Endodermal cell (in vitro differentiated cells): Measurements from ENCODE around the gene SELENOS. TPM values are rescaled to one million over a fixed set of nuclear protein-coding genes. Genes with fewer than 3 reads are reported as not detected.

Source experiments
- DNase-seq: peaks from one replicate; pipeline ENCODE4 v3.0.0-alpha.2; 2017
- H3K27ac ChIP-seq: 2 replicates; pipeline ENCODE4 v1.5.1; 2013; ENCODE audit warnings: mild to moderate bottlenecking, low read depth, low read length, moderate library complexity
- H3K27me3 ChIP-seq: 2 replicates; pipeline ENCODE4 v1.6.1; 2013; ENCODE audit warnings: mild to moderate bottlenecking, low read length, moderate library complexity; ENCODE audit not compliant: insufficient read depth, control insufficient read depth, poor library complexity, severe bottlenecking
- H3K36me3 ChIP-seq: 2 replicates; pipeline ENCODE4 v1.7.0; 2013; ENCODE audit warnings: mild to moderate bottlenecking, low read length, moderate library complexity; ENCODE audit not compliant: control insufficient read depth, insufficient read depth
- H3K4me1 ChIP-seq: one replicate; pipeline ENCODE4 v1.7.0; 2013; ENCODE audit warnings: low read length; ENCODE audit not compliant: control insufficient read depth, insufficient read depth
- H3K4me3 ChIP-seq: 2 replicates; pipeline ENCODE4 v1.5.1; 2013; ENCODE audit warnings: mild to moderate bottlenecking, low read length, moderate library complexity
- H3K9ac ChIP-seq: 2 replicates; pipeline ENCODE4 v1.6.1; 2013; ENCODE audit warnings: mild to moderate bottlenecking, low read length, moderate library complexity; ENCODE audit not compliant: poor library complexity, severe bottlenecking; ENCODE audit errors: extremely low read depth
- H3K9me3 ChIP-seq: 2 replicates; pipeline ENCODE4 v1.6.1; 2013; ENCODE audit warnings: mild to moderate bottlenecking, low read length, moderate library complexity; ENCODE audit not compliant: control insufficient read depth
- H3K27ac Mint-ChIP-seq: 2 replicates; pipeline ENCODE4 v1.8.0; 2020; ENCODE audit warnings: mixed read lengths
- H3K27me3 Mint-ChIP-seq: 2 replicates; pipeline ENCODE4 v1.8.0; 2021; ENCODE audit warnings: mild to moderate bottlenecking, mixed read lengths; ENCODE audit not compliant: insufficient read depth
- H3K36me3 Mint-ChIP-seq: 2 replicates; pipeline ENCODE4 v1.8.0; 2020; ENCODE audit warnings: low read depth, mixed read lengths
- H3K4me1 Mint-ChIP-seq: 2 replicates; pipeline ENCODE4 v1.8.0; 2020; ENCODE audit warnings: mixed read lengths
- H3K4me3 Mint-ChIP-seq: 2 replicates; pipeline ENCODE4 v1.8.0; 2020; ENCODE audit warnings: mild to moderate bottlenecking, moderate library complexity, mixed read lengths
- H3K9me3 Mint-ChIP-seq: 2 replicates; pipeline ENCODE4 v1.8.0; 2020; ENCODE audit warnings: mild to moderate bottlenecking, mixed read lengths
- WGBS, 2 experiments: methylation state at CpG; one replicate each; pipeline versions ENCODE4 v1.1.5 to v1.1.7; 2013; ENCODE audit warnings: missing lambda C conversion rate in 2 of 2, mixed read lengths in 1 of 2; ENCODE audit not compliant: insufficient coverage in 1 of 2, insufficient read length in 1 of 2; 5-methylcytosine and 5-hydroxymethylcytosine counted together
- total RNA-seq, 2 donors: library from RNA; stranded (reverse); fragmentation: NEBNext Ultra II Directional in 1 of 2; extraction: Animal tissue kit (Norgen Biotek cat#: 25700) in 1 of 2; gene quantifications; 2 replicates in 1 of 2; 3 replicates in 1 of 2; pipeline ENCODE4 v1.2.1, GENCODE V29; 2021
- TF ChIP-seq, protein P1 (sequence below): fragments of 200-600 bp; sonication (generic); conservative IDR thresholded peaks from 2 replicates; pipeline ENCODE4 v1.5.0; 2021; ENCODE audit warnings: antibody characterized with exemption, mild to moderate bottlenecking

Gene SELENOS
- total RNA-seq, 2 donors from 2014 or later, result 56.1 to 60.5 TPM

DNA sequence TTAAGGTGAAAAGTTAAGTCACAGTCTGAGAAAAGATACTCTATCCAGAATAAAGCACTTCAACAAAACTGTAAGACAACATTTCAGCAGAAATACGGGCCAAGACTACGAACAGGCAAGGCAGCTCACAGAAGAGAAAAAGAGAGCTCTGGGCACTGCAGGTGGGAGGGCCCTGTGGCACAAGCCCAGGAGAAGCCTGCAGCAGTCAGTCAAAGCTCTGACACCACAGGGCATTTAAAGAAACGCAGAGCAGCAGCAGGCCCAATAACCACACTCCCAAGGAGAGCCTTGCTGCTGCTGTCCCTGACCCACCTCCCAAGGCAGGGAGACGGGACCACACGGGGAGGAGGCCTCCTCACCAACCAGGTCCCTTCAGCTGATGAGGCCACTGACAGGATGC is 44.6 kb downstream of the SELENOS start:
- no peaks in the 10 kb centered on the region for H3K27me3 Mint-ChIP-seq
- Histone ChIP-seq H3K4me3 (no peak overlapping the region), H3K4me1 (no peaks in the 10 kb centered on the region), H3K27ac (no peak overlapping the region), H3K36me3 (peaks cover 49% of the 10 kb centered on the region), H3K9me3 (peaks cover 19% of the 10 kb centered on the region), H3K27me3 (no peaks in the 10 kb centered on the region), H3K9ac (no peak overlapping the region)
- 90% methylated on average over 2 to 5 of the region's 5 CpGs for WGBS, 2 experiments
- H3K27ac Mint-ChIP-seq, result no peak overlapping the region
- no peak for DNase-seq
- TF ChIP-seq, protein P1, sequence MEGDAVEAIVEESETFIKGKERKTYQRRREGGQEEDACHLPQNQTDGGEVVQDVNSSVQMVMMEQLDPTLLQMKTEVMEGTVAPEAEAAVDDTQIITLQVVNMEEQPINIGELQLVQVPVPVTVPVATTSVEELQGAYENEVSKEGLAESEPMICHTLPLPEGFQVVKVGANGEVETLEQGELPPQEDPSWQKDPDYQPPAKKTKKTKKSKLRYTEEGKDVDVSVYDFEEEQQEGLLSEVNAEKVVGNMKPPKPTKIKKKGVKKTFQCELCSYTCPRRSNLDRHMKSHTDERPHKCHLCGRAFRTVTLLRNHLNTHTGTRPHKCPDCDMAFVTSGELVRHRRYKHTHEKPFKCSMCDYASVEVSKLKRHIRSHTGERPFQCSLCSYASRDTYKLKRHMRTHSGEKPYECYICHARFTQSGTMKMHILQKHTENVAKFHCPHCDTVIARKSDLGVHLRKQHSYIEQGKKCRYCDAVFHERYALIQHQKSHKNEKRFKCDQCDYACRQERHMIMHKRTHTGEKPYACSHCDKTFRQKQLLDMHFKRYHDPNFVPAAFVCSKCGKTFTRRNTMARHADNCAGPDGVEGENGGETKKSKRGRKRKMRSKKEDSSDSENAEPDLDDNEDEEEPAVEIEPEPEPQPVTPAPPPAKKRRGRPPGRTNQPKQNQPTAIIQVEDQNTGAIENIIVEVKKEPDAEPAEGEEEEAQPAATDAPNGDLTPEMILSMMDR, result no peak
- peaks cover 12% of the 10 kb centered on the region for H3K9me3 Mint-ChIP-seq
- H3K4me3 Mint-ChIP-seq, result no peak overlapping the region
- peaks cover 55% of the 10 kb centered on the region for H3K36me3 Mint-ChIP-seq
- peaks cover under 1% of the 10 kb centered on the region for H3K4me1 Mint-ChIP-seq

DNA sequence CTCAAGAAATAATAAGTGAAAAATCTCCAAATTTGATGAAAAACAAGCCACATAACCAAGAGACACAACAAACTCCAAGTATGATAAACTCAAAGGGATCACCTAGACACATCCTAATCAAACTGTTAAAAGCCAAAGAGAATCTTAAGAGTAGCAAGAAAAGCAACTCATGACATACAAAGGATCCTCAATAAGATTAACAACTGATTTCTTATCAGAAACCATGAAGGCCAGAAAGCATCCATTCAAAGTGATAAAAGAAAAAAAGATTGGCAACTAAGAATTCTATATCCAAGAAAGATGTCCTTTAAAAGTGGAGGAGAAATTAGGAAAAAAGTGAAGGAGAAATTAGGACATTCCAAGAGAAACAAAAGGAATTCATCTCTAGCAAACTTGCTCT is 49.0 kb downstream of the SELENOS start:
- Mint-ChIP-seq H3K36me3 (peaks cover 62% of the 10 kb centered on the region), H3K27ac (no peak overlapping the region), H3K4me3 (no peak overlapping the region), H3K9me3 (peaks cover 12% of the 10 kb centered on the region), H3K27me3 (no peaks in the 10 kb centered on the region), H3K4me1 (peaks cover 14% of the 10 kb centered on the region)
- TF ChIP-seq, protein P1, result no peak
- H3K4me1 ChIP-seq, result no peaks in the 10 kb centered on the region
- no peak overlapping the region for H3K27ac ChIP-seq
- no peaks in the 10 kb centered on the region for H3K27me3 ChIP-seq
- H3K4me3 ChIP-seq, result no peak overlapping the region
- peaks cover 38% of the 10 kb centered on the region for H3K36me3 ChIP-seq
- H3K9ac ChIP-seq, result no peak overlapping the region
- no peak for DNase-seq
- H3K9me3 ChIP-seq, result peaks cover 19% of the 10 kb centered on the region

GRCh38 chr15:101225658-101226057 is 51.6 kb downstream of the SELENOS start:
- peaks cover 22% of the 10 kb centered on the region for H3K36me3 ChIP-seq
- H3K9ac ChIP-seq, result no peak overlapping the region
- Mint-ChIP-seq H3K9me3 (peaks cover 12% of the 10 kb centered on the region), H3K27ac (no peak overlapping the region), H3K27me3 (no peaks in the 10 kb centered on the region), H3K4me3 (no peak overlapping the region), H3K36me3 (peaks cover 51% of the 10 kb centered on the region), H3K4me1 (peaks cover 29% of the 10 kb centered on the region)
- H3K4me3 ChIP-seq, result no peak overlapping the region
- no peak overlapping the region for H3K27ac ChIP-seq
- DNase-seq, result no peak
- H3K4me1 ChIP-seq, result no peaks in the 10 kb centered on the region
- no peaks in the 10 kb centered on the region for H3K27me3 ChIP-seq
- 95 to 100% methylated on average over 3 to 5 of the region's 5 CpGs for WGBS, 2 experiments
- peaks cover 19% of the 10 kb centered on the region for H3K9me3 ChIP-seq
- TF ChIP-seq, protein P1, result no peak

Other genes with a start within 250 kb of the SELENOS start
- 10 to 100 TPM; 33.3 to 39.9 TPM for gene CHSY1, start 25.4 kb downstream of the SELENOS start, total RNA-seq
- 100 to 1,000 TPM; 111 to 140 TPM for gene SNRPA1, start 17.8 kb upstream of the SELENOS start, total RNA-seq
- gene PCSK6, start 212.2 kb upstream of the SELENOS start, total RNA-seq, result 1 to 10 TPM; 6.6 to 9.8 TPM